K562 (cell line): Measurements from ENCODE around the gene ANKS3.

ENCODE experiments used
- ATF3 ChIP-seq, 2 experiments: fragments of 450-650 bp in 1 of 2; sonication (generic) in 1 of 2; formaldehyde crosslinking in 1 of 2; IDR thresholded peaks in 1 of 2; conservative IDR thresholded peaks in 1 of 2; 2 replicates each; pipeline versions ENCODE4 v1.6.1 to v1.8.1; 2016 to 2023; ENCODE audit warnings: mild to moderate bottlenecking in 2 of 2, moderate library complexity in 2 of 2, inconsistent platforms in 1 of 2, missing genetic modification reagents in 1 of 2
- BCL6 ChIP-seq: fragments of 250-450 bp; sonication (Bioruptor Pico); IDR thresholded peaks from 2 replicates; pipeline ENCODE4 v1.4.0; 2020
- CHD2 ChIP-seq: IDR thresholded peaks from 2 replicates; pipeline ENCODE4 v1.6.1; 2011; ENCODE audit warnings: low read depth, low read length
- CTCF ChIP-seq, 3 experiments: IDR thresholded peaks in 2 of 3; conservative IDR thresholded peaks in 1 of 3; 2 replicates each; pipeline ENCODE4 v1.5.1; 2011 to 2012; ENCODE audit warnings: low read length in 3 of 3, mild to moderate bottlenecking in 3 of 3, control low read depth in 2 of 3, improper control_type of control experiment in 1 of 3, inconsistent platforms in 1 of 3, low read depth in 1 of 3, mixed read lengths in 1 of 3, moderate library complexity in 1 of 3; ENCODE audit not compliant: insufficient read depth in 2 of 3
- LARP7 ChIP-seq: fragments of 450-650 bp; IDR thresholded peaks from 2 replicates; pipeline ENCODE4 v1.6.1; 2016
- NFE2L1 ChIP-seq: fragments of 450-650 bp; IDR thresholded peaks from 2 replicates; pipeline ENCODE4 v1.6.1; 2016; ENCODE audit warnings: missing genetic modification characterization, low read depth, mild to moderate bottlenecking, missing compliant biosample characterization, moderate library complexity, borderline replicate concordance
- NFYB ChIP-seq: IDR thresholded peaks from 2 replicates; pipeline ENCODE4 v1.6.1; 2011; ENCODE audit warnings: mild to moderate bottlenecking, moderate library complexity; ENCODE audit not compliant: insufficient read length; ENCODE audit errors: extremely low read depth
- POLR2A ChIP-seq: fragments of 450-650 bp; conservative IDR thresholded peaks from 2 replicates; pipeline ENCODE4 v1.6.1; 2016
- UBTF ChIP-seq, 2 experiments: IDR thresholded peaks; 2 replicates each; pipeline ENCODE4 v1.6.1; 2012; ENCODE audit warnings: improper control_type of control experiment in 2 of 2, low read depth in 2 of 2, low read length in 2 of 2, borderline replicate concordance in 1 of 2
- ZBTB12 ChIP-seq: fragments of 250-450 bp; sonication (Bioruptor Pico); IDR thresholded peaks from 2 replicates; pipeline ENCODE4 v1.4.0; 2020
- ZBTB7A ChIP-seq: IDR thresholded peaks from 2 replicates; pipeline ENCODE4 v1.6.1; 2011; ENCODE audit warnings: low read depth, mild to moderate bottlenecking, low read length, moderate library complexity, borderline replicate concordance; ENCODE audit not compliant: control insufficient read depth

- TF ChIP-seq NFYB: no peak
- no peak for TF ChIP-seq CTCF (IDR thresholded peaks at IDR 0.05 in 2 of 3, conservative IDR thresholded peaks at IDR 0.05 in 1 of 3; ENCODE audit: insufficient read depth in 2 of 3, low read depth in 1 of 3, low read length in 3 of 3)
- TF ChIP-seq UBTF (IDR thresholded peaks at IDR 0.05; ENCODE audit: borderline replicate concordance in 1 of 2, low read depth in 2 of 2, low read length in 2 of 2): no peak
- no peak for TF ChIP-seq NFE2L1
- no peak for TF ChIP-seq BCL6 (CRISPR knock-in tag)
- TF ChIP-seq POLR2A: no peak
- TF ChIP-seq ATF3 (IDR thresholded peaks at IDR 0.05): no peak
- no peak for TF ChIP-seq ATF3 (CRISPR knock-in tag; conservative IDR thresholded peaks at IDR 0.05)
- TF ChIP-seq ZBTB12 (CRISPR knock-in tag): no peak
- TF ChIP-seq CHD2: no peak
- no peak for TF ChIP-seq LARP7
- no peak for TF ChIP-seq ZBTB7A
These were observed 57.2 kb downstream of the ANKS3 start for GRCh38 chr16:4676831-4677230.
